ENCODE measurements around the gene BATF2. TPM values are rescaled to one million over a fixed set of nuclear protein-coding genes. Genes with fewer than 3 reads are reported as not detected.

The BATF2 gene
- total RNA-seq, 4 donors from 2014 or later: 0.90 to 3.7 TPM; not detected in 2

DNA sequence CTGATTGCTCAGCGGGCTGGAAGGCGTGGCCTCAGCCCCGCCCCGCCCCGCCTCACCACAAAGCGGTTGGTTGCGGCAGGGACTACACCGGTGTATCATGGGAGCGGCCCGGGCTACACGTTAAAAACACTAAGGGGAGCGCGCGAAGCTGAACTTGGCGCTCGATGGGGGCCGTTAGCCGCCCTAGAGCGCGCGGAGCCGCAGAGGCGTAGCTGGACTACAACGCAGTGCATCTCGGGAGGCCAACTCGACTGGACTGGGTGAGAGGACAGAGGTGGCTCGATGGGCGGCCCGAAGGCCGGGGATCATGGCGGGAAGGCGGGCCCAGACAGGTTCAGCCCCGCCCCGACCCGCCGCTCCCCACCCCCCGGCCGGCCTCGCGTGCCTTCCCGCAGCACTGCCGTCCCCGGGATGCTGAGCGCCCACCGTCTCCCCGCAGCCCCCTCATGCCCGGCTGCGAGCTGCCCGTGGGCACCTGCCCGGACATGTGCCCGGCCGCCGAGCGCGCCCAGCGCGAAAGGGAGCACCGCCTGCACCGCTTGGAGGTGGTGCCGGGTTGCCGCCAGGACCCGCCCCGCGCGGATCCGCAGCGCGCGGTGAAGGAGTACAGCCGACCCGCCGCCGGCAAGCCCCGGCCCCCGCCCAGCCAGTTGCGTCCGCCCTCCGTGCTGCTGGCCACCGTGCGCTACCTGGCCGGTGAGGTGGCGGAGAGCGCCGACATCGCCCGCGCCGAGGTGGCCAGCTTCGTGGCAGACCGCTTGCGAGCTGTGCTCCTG, 44.3 kb upstream of the BATF2 start, which contains the start of gene SAC3D1:
Gene SAC3D1, plus strand, starts transcription at position 364 of the 776 bp plus-strand sequence. Its CDS starts 83 bp downstream, at position 447.
- TF ChIP-seq, protein P1, sequence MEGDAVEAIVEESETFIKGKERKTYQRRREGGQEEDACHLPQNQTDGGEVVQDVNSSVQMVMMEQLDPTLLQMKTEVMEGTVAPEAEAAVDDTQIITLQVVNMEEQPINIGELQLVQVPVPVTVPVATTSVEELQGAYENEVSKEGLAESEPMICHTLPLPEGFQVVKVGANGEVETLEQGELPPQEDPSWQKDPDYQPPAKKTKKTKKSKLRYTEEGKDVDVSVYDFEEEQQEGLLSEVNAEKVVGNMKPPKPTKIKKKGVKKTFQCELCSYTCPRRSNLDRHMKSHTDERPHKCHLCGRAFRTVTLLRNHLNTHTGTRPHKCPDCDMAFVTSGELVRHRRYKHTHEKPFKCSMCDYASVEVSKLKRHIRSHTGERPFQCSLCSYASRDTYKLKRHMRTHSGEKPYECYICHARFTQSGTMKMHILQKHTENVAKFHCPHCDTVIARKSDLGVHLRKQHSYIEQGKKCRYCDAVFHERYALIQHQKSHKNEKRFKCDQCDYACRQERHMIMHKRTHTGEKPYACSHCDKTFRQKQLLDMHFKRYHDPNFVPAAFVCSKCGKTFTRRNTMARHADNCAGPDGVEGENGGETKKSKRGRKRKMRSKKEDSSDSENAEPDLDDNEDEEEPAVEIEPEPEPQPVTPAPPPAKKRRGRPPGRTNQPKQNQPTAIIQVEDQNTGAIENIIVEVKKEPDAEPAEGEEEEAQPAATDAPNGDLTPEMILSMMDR (IDR thresholded peaks at IDR 0.05): peak in 1 of 4 experiments; percentile 28
- peak; percentile 32 to 34 for TF ChIP-seq POLR2A (IDR thresholded peaks at IDR 0.05)
- Histone ChIP-seq H3K36me3 (no peaks in the 10 kb centered on the region), H3K4me1 (peaks cover 0 to 4% of the 10 kb centered on the region in 2 donors), H3K27ac (peak within 1 kb of the TSS; percentile 92 to 97), H3K4me3 (peak within 1 kb of the TSS; percentile 64 to 87), H3K27me3 (no peaks in the 10 kb centered on the region), H3K9me3 (no peaks in the 10 kb centered on the region)
- intact Hi-C loops (cut with DNase I; ENCODE audit: low total_unique reads): no loop called here
- peak; percentile 88 to 89 for DNase-seq

DNA sequence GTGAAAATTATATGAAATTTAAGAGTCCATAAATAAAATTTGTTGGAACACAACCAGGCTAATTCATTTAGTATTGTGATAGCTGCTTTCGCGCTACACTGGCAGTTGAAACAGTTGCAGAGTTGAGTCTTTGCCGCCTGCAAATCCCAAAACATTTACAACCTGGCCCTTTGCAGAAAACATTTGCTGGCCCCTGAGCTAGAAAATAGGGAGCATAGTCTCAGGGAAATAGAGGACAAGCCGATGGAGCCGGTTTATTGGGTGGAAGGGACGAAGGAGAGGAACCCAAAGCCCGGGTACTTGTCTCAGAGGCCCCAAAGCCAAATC, 43.7 kb upstream of the BATF2 start:
- H3K36me3 ChIP-seq: no peaks in the 10 kb centered on the region
- H3K9me3 ChIP-seq: no peaks in the 10 kb centered on the region
- H3K4me1 ChIP-seq: peaks cover 0 to 4% of the 10 kb centered on the region in 2 donors
- intact Hi-C loops (cut with DNase I; ENCODE audit: low total_unique reads): no loop called here
- no peaks in the 10 kb centered on the region for H3K27me3 ChIP-seq
- H3K4me3 ChIP-seq: peak overlapping the region; percentile 64 to 87
- TF ChIP-seq POLR2A (IDR thresholded peaks at IDR 0.05): no peak
- TF ChIP-seq, protein P1 (IDR thresholded peaks at IDR 0.05): no peak
- peak overlapping the region; percentile 92 to 97 for H3K27ac ChIP-seq
- DNase-seq: no peak

DNA sequence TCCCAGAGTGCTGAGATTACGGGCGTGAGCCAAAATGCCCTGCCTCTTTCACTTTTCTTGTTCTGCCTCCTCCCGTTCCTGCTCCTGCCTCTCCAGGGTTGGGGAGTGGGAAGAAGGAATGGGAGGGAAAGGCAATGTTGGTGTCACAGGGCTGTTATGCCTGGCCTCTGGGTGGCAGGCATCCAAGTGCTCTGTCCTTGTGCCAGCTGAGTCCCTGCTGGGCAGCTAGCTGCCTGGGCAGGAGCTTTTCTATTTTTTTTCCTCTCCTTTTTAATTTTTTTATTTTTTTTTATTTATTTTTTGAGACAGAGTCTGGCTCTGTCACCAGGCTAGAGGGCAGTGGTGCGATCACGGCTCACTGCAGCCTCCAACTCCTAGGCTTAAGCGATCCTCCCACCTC, 40.2 kb upstream of the BATF2 start:
- TF ChIP-seq, protein P1 (IDR thresholded peaks at IDR 0.05): no peak
- no peak for TF ChIP-seq POLR2A (IDR thresholded peaks at IDR 0.05)
- intact Hi-C loops (cut with DNase I; ENCODE audit: low total_unique reads): no loop called here
- Histone ChIP-seq H3K36me3 (no peaks in the 10 kb centered on the region), H3K9me3 (no peaks in the 10 kb centered on the region), H3K27ac (no peak overlapping the region), H3K4me1 (peaks cover 0 to 4% of the 10 kb centered on the region in 2 donors), H3K27me3 (no peaks in the 10 kb centered on the region), H3K4me3 (no peak overlapping the region)
- no peak for DNase-seq

DNA sequence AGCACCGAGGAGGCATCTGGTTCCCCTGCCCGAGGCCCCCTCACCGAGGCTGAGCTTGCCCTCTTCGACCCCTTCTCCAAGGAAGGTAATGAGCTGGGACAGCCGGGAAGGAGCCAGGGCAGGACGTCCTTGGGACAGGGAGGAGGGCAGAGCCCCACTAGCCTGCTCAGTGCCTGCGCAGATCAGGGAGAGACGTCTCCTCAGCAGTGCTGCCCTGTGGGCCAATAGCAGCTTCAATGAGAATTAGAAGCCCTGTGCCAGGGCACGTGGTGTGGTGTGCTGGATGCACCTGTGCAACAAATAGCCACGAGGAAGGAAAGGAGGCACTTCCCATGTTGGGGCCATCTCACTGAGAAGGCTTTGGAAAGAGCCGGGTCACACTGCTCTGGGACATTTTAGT, 38.8 kb upstream of the BATF2 start:
- Histone ChIP-seq H3K27ac (no peak overlapping the region), H3K36me3 (no peaks in the 10 kb centered on the region), H3K9me3 (no peaks in the 10 kb centered on the region), H3K4me3 (no peak overlapping the region), H3K27me3 (no peaks in the 10 kb centered on the region), H3K4me1 (peaks cover 0 to 4% of the 10 kb centered on the region in 2 donors)
- intact Hi-C loops (cut with DNase I; ENCODE audit: low total_unique reads): no loop called here
- TF ChIP-seq POLR2A (IDR thresholded peaks at IDR 0.05): no peak
- TF ChIP-seq, protein P1 (IDR thresholded peaks at IDR 0.05): no peak
- DNase-seq: no peak

DNA sequence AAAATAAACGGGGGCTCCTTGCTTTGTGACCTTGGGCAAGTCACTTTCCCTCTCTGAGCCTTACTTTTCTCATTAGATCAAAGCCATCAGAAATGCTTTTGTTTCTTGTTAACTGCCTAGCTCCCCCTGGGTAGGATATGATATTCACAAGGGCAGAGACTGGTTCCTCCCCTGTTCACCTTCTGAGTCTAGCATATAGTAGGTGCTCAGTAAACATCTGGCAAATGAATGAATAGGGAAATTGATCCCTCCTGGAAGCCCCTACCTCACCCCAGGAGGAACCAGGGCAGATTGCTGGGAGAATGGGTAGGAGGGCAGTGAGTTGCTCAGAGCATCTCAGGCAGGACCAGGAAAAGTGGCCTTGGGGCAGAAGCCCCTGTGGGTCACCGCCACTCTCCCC, 37.7 kb upstream of the BATF2 start:
- H3K36me3 ChIP-seq: no peaks in the 10 kb centered on the region
- TF ChIP-seq POLR2A (IDR thresholded peaks at IDR 0.05): no peak
- TF ChIP-seq, protein P1 (IDR thresholded peaks at IDR 0.05): no peak

More for the DNA sequence above, 37.7 kb upstream of the BATF2 start:
- H3K4me3 ChIP-seq: no peak overlapping the region
- H3K9me3 ChIP-seq: no peaks in the 10 kb centered on the region
- H3K4me1 ChIP-seq: no peaks in the 10 kb centered on the region
- no peak for DNase-seq
- no peak overlapping the region for H3K27ac ChIP-seq
- H3K27me3 ChIP-seq: no peaks in the 10 kb centered on the region
- intact Hi-C loops (cut with DNase I; ENCODE audit: low total_unique reads): no loop called here
